ENCODE results near the gene ZBP1.

Gene ZBP1

GRCh38 chr20:57560554-57561355 is 59.5 kb downstream of the ZBP1 start, which contains the start of gene PCK1:
Gene PCK1 (plus strand): TSS chr20:57561110. CDS start chr20:57561412, 302 bp downstream.
- Histone ChIP-seq H3K79me2 (ENCODE audit: control insufficient read depth, low read length) (no peaks in the 10 kb centered on the region), H3K4me3 (ENCODE audit: low read length) (no peak within 1 kb of the TSS), H3K27ac (ENCODE audit: low read depth, low read length) (no peak within 1 kb of the TSS), H3K4me1 (ENCODE audit: control insufficient read depth, low read length) (no peaks in the 10 kb centered on the region), H3K9me3 (ENCODE audit: control insufficient read depth, insufficient read depth, low read length) (no peaks in the 10 kb centered on the region), H3K4me2 (ENCODE audit: low read length) (no peak within 1 kb of the TSS), H3K36me3 (ENCODE audit: control insufficient read depth, low read length) (no peaks in the 10 kb centered on the region), H3F3A (ENCODE audit: control insufficient read depth, insufficient read depth) (no peaks in the 10 kb centered on the region), H3K27me3 (ENCODE audit: control insufficient read depth, low read length) (peaks cover 42% of the 10 kb centered on the region), H4K20me1 (ENCODE audit: control insufficient read depth, insufficient read depth, low read depth, low read length) (peaks cover 3% of the 10 kb centered on the region; the same call in 1 of the 2 replicates), H3K9me2 (replicated peaks; ENCODE audit: control insufficient read depth, low read length) (no peaks in the 10 kb centered on the region)
- TF ChIP-seq CTCF (IDR thresholded peaks at IDR 0.05; ENCODE audit: low read depth, low read length, poor library complexity, severe bottlenecking) (no peak), EZH2phosphoT487 (IDR thresholded peaks at IDR 0.05; ENCODE audit: borderline replicate concordance, low read length) (no peak)

- H3K9me2 ChIP-seq (replicated peaks; ENCODE audit: control insufficient read depth, low read length): no peaks in the 10 kb centered on the region
- H3K27ac ChIP-seq (ENCODE audit: low read depth, low read length): no peak overlapping the region
- H3K4me2 ChIP-seq (ENCODE audit: low read length): no peak overlapping the region
- H4K20me1 ChIP-seq (ENCODE audit: control insufficient read depth, insufficient read depth, low read depth, low read length): peaks cover 3% of the 10 kb centered on the region; the same call in 1 of the 2 replicates
- no peaks in the 10 kb centered on the region for H3K9me3 ChIP-seq (ENCODE audit: control insufficient read depth, insufficient read depth, low read length)
- H3K36me3 ChIP-seq (ENCODE audit: control insufficient read depth, low read length): no peaks in the 10 kb centered on the region
- peaks cover 46% of the 10 kb centered on the region for H3K27me3 ChIP-seq (ENCODE audit: control insufficient read depth, low read length)
- no peak overlapping the region for H3K4me3 ChIP-seq (ENCODE audit: low read length)
- H3K4me1 ChIP-seq (ENCODE audit: control insufficient read depth, low read length): no peaks in the 10 kb centered on the region
- no peaks in the 10 kb centered on the region for H3K79me2 ChIP-seq (ENCODE audit: control insufficient read depth, low read length)
- no peak for TF ChIP-seq CTCF (IDR thresholded peaks at IDR 0.05; ENCODE audit: low read depth, low read length, poor library complexity, severe bottlenecking)
- no peak for TF ChIP-seq EZH2phosphoT487 (IDR thresholded peaks at IDR 0.05; ENCODE audit: borderline replicate concordance, low read length)
- H3F3A ChIP-seq (ENCODE audit: control insufficient read depth, insufficient read depth): no peaks in the 10 kb centered on the region
Measured at GRCh38 chr20:57559658-57560553, 60.3 kb downstream of the ZBP1 start.

GRCh38 chr20:57559289-57559634 is 61.0 kb downstream of the ZBP1 start:
- H3F3A ChIP-seq (ENCODE audit: control insufficient read depth, insufficient read depth): no peaks in the 10 kb centered on the region
- H3K9me3 ChIP-seq (ENCODE audit: control insufficient read depth, insufficient read depth, low read length): no peaks in the 10 kb centered on the region
- peaks cover 3% of the 10 kb centered on the region; the same call in 1 of the 2 replicates for H4K20me1 ChIP-seq (ENCODE audit: control insufficient read depth, insufficient read depth, low read depth, low read length)
- no peaks in the 10 kb centered on the region for H3K4me1 ChIP-seq (ENCODE audit: control insufficient read depth, low read length)
- no peaks in the 10 kb centered on the region for H3K79me2 ChIP-seq (ENCODE audit: control insufficient read depth, low read length)
- H3K36me3 ChIP-seq (ENCODE audit: control insufficient read depth, low read length): no peaks in the 10 kb centered on the region
- H3K4me3 ChIP-seq (ENCODE audit: low read length): no peak overlapping the region
- TF ChIP-seq CTCF (IDR thresholded peaks at IDR 0.05; ENCODE audit: low read depth, low read length, poor library complexity, severe bottlenecking): no peak
- no peak for TF ChIP-seq EZH2phosphoT487 (IDR thresholded peaks at IDR 0.05; ENCODE audit: borderline replicate concordance, low read length)
- peaks cover 50% of the 10 kb centered on the region for H3K27me3 ChIP-seq (ENCODE audit: control insufficient read depth, low read length)
- no peak overlapping the region for H3K27ac ChIP-seq (ENCODE audit: low read depth, low read length)
- H3K9me2 ChIP-seq (replicated peaks; ENCODE audit: control insufficient read depth, low read length): no peaks in the 10 kb centered on the region
- H3K4me2 ChIP-seq (ENCODE audit: low read length): no peak overlapping the region
